NCI-H2196 treated with DMSO at 0.1 percent for 48 hours (cell line): Measurements from ENCODE around the gene ZAR1L.

Experiments
- DNase-seq: peaks from one replicate; lab custom pipeline; 2025; ENCODE audit not compliant: unreplicated experiment; lab: John Stamatoyannopoulos, UW

The ZAR1L gene

DNA sequence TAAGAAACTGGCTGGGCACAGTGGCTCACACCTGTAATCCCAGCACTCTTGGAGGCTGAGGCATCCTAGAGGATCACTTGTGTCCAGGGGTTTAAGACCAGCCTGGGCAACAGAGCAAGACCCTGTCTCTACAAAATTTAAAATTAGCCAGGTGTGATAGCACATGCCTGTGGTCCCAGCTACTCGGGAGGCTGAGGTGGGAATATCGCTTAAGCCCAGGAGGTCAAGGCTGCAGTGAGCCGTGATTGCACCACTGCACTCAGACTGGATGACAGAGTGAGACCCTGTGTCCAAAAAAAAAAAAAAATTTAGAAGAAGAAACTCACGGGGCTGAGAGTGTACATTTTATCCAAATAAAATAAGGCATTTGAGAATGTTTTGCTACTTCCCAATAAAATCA, 58.9 kb downstream of the ZAR1L start:
- no peak for DNase-seq

DNA sequence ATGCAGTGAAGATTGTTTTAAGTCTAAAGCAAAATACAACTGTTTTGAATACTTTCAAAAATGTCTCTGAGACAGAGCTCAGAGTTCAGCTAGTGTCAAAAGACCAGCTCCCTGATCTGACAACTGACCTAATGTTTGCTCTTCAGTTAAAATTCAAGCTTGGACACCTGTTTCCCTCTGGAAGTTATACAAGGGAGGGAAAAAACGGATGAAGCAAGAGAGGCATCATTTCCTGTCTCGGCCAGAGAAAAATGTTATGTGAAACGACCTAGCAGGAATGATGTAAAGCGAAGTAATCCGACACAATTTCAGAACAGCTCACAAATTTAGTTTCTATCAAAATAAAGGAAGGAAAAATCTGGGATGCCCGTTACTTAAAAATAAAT, 59.4 kb downstream of the ZAR1L start:
- DNase-seq = no peak

DNA sequence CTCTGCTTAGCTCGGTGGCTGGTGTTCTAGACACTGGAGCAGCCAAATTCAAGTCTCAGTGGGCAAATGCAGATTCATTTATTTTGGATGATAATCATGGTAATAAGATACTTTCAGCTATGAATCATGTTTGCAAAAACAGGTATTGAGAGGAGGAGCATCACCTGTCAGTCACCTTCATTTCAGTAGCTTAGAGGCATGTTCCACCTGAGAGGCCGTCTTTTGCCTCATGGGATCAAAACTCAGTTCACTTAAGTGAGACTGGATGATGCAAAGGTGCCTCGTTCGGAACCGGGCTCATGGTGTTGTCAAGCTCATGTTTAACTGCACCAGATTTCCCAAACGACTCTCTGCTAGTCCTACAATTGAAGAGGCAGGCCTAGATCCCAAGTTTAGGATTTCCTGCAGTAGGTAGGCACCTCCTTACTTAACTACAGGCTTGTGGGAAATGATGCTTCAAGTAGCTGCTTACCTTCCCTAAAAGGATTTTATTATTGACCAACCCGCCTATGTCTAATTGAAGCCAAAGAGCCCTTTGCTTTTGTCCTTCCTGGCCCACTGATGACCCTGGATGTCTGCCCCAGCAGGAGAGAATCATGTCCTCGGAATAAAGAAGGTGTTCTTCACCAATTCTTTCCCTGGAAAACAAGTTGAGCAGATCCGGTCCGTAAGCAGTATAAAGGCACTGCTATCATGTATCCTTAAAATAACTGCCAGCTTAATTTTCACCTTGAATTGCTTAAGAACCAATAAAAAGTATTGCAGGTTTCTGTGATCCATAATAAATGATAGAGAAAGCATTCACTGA, 60.0 kb downstream of the ZAR1L start:
- DNase-seq = no peak

DNA sequence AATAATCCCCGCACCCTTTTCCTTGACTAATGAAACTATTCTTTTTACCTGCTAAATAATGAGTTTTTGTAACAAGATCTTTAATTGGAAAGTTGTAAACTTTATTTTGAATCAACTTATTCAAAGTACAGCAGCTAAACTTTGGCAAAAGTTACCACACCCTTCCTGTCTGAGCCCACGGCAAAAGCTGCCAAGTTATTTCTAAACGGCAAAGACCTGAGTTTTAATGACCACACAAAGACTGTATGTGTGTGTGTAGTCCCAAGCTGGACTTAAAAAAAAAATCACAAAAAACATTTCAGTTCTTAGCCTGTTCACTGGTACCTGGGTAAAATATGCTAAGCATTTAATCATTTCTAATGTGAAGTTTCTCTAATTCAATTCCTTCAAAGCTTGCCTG, 60.7 kb downstream of the ZAR1L start:
- DNase-seq = no peak

DNA sequence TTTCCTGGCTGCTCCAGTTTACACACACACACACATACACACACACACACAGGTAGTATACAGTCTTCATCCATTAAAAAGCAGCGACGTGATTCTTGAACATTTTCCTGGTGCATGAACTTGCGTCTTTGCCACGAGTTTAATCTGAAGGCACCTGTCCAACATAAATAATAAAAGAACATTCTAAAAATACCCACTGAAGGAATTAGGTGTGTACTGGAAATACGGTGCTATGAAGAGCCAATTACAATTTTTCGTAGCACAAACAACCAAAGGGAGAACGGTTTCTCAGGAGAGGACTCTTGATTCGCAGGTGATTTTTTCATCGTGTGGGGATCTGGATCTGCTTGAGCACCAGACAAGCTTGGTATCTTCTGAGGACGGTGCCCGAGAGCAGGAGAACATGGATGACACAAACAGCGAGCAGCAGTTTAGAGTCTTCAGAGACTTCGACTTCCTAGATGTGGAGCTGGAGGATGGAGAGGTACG, 61.2 kb downstream of the ZAR1L start:
- DNase-seq = no peak
